Lung (tissue), 12 donors: ENCODE results near the gene TREM1. TPM values are rescaled to one million over a fixed set of nuclear protein-coding genes. Genes with fewer than 3 reads are reported as not detected.

Source experiments
- ATAC-seq: fragments of 200-7000 bp; cut with Tn5 transposase; one replicate; pipeline ENCODE4 v1.9.1; 2020; ENCODE audit warnings: moderate number of reproducible peaks; ENCODE audit not compliant: insufficient read depth, low FRiP score
- DNase-seq, 3 donors: peaks; one replicate each; pipeline ENCODE4 v3.0.0-alpha.2; 2013 to 2017
- H3K27ac ChIP-seq, 2 donors: one replicate each; pipeline ENCODE4 v1.5.1; 2013; ENCODE audit warnings: mild to moderate bottlenecking in 2 of 2, moderate library complexity in 2 of 2, control low read depth in 1 of 2, inconsistent platforms in 1 of 2, low read depth in 1 of 2, low read length in 1 of 2
- H3K27me3 ChIP-seq, 3 donors: one replicate each; pipeline ENCODE4 v1.5.1; 2013; ENCODE audit warnings: low read length in 2 of 3; ENCODE audit not compliant: control insufficient read depth in 3 of 3, insufficient read depth in 3 of 3
- H3K36me3 ChIP-seq, 4 donors: one replicate each; pipeline ENCODE4 v1.5.1; 2013; ENCODE audit warnings: low read length in 4 of 4, mild to moderate bottlenecking in 1 of 4, moderate library complexity in 1 of 4; ENCODE audit not compliant: control insufficient read depth in 4 of 4, insufficient read depth in 4 of 4
- H3K4me1 ChIP-seq, 5 donors: one replicate each; pipeline ENCODE4 v1.5.1; 2013; ENCODE audit warnings: low read length in 5 of 5, mild to moderate bottlenecking in 2 of 5, moderate library complexity in 1 of 5; ENCODE audit not compliant: control insufficient read depth in 5 of 5, insufficient read depth in 5 of 5
- H3K4me3 ChIP-seq: one replicate; pipeline ENCODE4 v1.5.1; 2013; ENCODE audit warnings: mild to moderate bottlenecking, control low read depth, moderate library complexity
- H3K9ac ChIP-seq, 2 donors: one replicate each; pipeline ENCODE4 v1.5.1; 2013; ENCODE audit warnings: low read length in 2 of 2, control low read depth in 1 of 2; ENCODE audit not compliant: insufficient read depth in 1 of 2
- H3K9me3 ChIP-seq, 4 donors: one replicate each; pipeline ENCODE4 v1.5.1; 2013; ENCODE audit warnings: low read length in 3 of 4, mild to moderate bottlenecking in 1 of 4, moderate library complexity in 1 of 4; ENCODE audit not compliant: control insufficient read depth in 4 of 4, insufficient read depth in 3 of 4
- CTCF ChIP-seq: IDR thresholded peaks from 2 replicates; pipeline ENCODE4 v1.5.1; 2012; ENCODE audit warnings: mild to moderate bottlenecking; ENCODE audit errors: control extremely low read depth, extremely low read depth
- WGBS, 2 donors: extraction: QIAGEN DNeasy Blood & Tissue Kit; methylation state at CpG; one replicate each; pipeline ENCODE4 v1.1.7; 2013; 5-methylcytosine and 5-hydroxymethylcytosine counted together
- polyA plus RNA-seq, 2 donors: library from polyadenylated mRNA; stranded (reverse); fragments of 200-250 nt; gene quantifications; one replicate each; pipeline ENCODE4 v1.2.1, GENCODE V29; 2013
- total RNA-seq, 2 donors: library from RNA; depleted of rRNA in 1 of 2; stranded (reverse); fragments of >200 nt in 1 of 2; gene quantifications; one replicate each; pipeline ENCODE4 v1.2.1, GENCODE V29; 2014 to 2021
- donor health status: control.
- donor health status: control.
- donor health status: Bipolar disorder and iron deficiency.
- donor health status: healthy.
- donor health status: DM: yes; HTN: yes; CAD: no.

Gene TREM1
- total and polyA plus RNA-seq, 4 donors: 17.4 to 112 (median 82.6) TPM

GRCh38 chr6:41288030-41288753 lies 1.7 kb upstream of the TREM1 start:
- ATAC-seq: peak; percentile 23
- H3K4me1 ChIP-seq: peaks cover 0 to 8% (median 2%) of the 10 kb centered on the region in 5 donors
- H3K36me3 ChIP-seq: no peaks in the 10 kb centered on the region
- no peak for TF ChIP-seq CTCF
- 46 to 70% methylated on average over 6 of the region's 6 CpGs for WGBS, 2 donors
- no peaks in the 10 kb centered on the region for H3K9me3 ChIP-seq
- peaks cover 0 to 2% (median 0%) of the 10 kb centered on the region in 3 donors for H3K27me3 ChIP-seq
- H3K4me3 ChIP-seq: no peak overlapping the region
- H3K9ac ChIP-seq: no peak overlapping the region
- H3K27ac ChIP-seq: no peak overlapping the region
- DNase-seq: peak in 2 of 3 donors; percentile 24 to 37

GRCh38 chr6:41284726-41285125 lies 1.8 kb downstream of the TREM1 start:
- Histone ChIP-seq H3K27me3 (peaks cover 0 to 2% (median 0%) of the 10 kb centered on the region in 3 donors), H3K9ac (no peak overlapping the region), H3K27ac (peak overlapping the region in 1 of 2 donors; percentile 79), H3K36me3 (no peaks in the 10 kb centered on the region), H3K9me3 (no peaks in the 10 kb centered on the region), H3K4me3 (no peak overlapping the region), H3K4me1 (peaks cover 0 to 7% (median 2%) of the 10 kb centered on the region in 5 donors)
- TF ChIP-seq CTCF: no peak
- peak; percentile 16 for ATAC-seq
- 44 to 74% methylated on average over 1 of the region's 1 CpG for WGBS, 2 donors
- DNase-seq: peak; percentile 47 to 76 (median 58)

GRCh38 chr6:41283600-41283999 lies 2.9 kb downstream of the TREM1 start:
- H3K4me3 ChIP-seq: no peak overlapping the region
- no peak overlapping the region for H3K27ac ChIP-seq
- TF ChIP-seq CTCF: no peak
- no peak overlapping the region for H3K9ac ChIP-seq
- H3K27me3 ChIP-seq: peaks cover 0 to 2% (median 0%) of the 10 kb centered on the region in 3 donors
- ATAC-seq: no peak
- 71 to 83% methylated on average over 3 of the region's 3 CpGs for WGBS, 2 donors
- peaks cover 1 to 6% (median 4%) of the 10 kb centered on the region in 5 donors for H3K4me1 ChIP-seq
- DNase-seq: no peak
- H3K9me3 ChIP-seq: no peaks in the 10 kb centered on the region
- H3K36me3 ChIP-seq: no peaks in the 10 kb centered on the region
